ENCODE results near the gene ASTL. TPM values are rescaled to one million over a fixed set of nuclear protein-coding genes. Genes with fewer than 3 reads are reported as not detected.

The ASTL gene
- total and polyA plus RNA-seq, 2 of the 13 experiments (the other 11 are each of a cell fraction or from before 2014, with no cell fraction given) = not detected

DNA sequence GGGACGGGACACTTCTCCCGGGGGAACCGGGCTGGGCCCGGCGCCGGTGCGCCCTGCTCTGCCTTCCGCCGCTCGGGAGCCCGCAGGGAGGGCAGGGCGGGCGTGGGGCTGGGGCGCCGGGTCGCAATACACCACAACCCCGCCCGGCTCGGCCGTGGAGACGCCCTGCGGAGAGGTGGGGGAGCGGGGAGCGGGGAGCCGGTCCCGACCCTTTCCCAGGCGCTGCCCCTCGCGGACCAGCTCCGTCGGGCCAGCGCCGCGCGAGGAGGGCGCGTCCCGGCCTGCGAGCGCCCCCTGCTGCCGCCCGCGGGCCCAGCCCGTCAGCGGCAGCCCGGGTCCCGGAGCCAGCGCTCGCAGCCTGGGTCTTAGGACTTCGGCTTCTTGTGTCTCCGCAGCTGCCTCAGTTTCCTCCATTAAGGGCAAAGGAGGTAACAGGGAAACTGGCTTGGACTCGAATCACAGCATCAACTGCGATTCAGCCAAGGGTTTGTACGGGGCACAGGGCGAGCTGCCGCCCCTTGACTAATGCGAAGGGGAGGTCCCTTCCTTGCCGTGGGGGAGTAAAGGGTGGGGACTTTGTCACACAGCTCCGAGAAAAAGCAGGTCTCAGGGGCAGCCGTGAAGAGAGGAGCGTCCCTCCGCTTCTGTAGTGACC, 21.3 kb downstream of the ASTL start (continued):
- TF ChIP-seq GTF3A (CRISPR knock-in tag; conservative IDR thresholded peaks at IDR 0.05) = peak; percentile 70; the same call in 1 of the 2 replicates
- no peak for TF ChIP-seq ELF4 (CRISPR knock-in tag; IDR thresholded peaks at IDR 0.05; ENCODE audit: borderline replicate concordance)
- TF ChIP-seq XRCC5 (optimal IDR thresholded peaks at IDR 0.05; ENCODE audit: low read length) = peak; percentile 43
- TF ChIP-seq, protein P1, sequence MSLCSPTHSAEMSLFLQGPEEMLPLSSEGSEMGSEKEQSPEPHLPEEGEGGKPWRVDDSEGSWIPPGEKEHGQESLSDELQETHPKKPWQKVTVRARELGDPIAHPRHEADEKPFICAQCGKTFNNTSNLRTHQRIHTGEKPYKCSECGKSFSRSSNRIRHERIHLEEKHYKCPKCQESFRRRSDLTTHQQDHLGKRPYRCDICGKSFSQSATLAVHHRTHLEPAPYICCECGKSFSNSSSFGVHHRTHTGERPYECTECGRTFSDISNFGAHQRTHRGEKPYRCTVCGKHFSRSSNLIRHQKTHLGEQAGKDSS (CRISPR knock-in tag; IDR thresholded peaks at IDR 0.05; ENCODE audit: borderline replicate concordance, low read depth) = 0 out of 2 replicates have a peak, but pooled peaks have one; percentile 48
- TF ChIP-seq YEATS4 (CRISPR knock-in tag; IDR thresholded peaks at IDR 0.05; ENCODE audit: borderline replicate concordance) = peak; percentile 54; the same call in 1 of the 2 replicates
- TF ChIP-seq, protein P2, sequence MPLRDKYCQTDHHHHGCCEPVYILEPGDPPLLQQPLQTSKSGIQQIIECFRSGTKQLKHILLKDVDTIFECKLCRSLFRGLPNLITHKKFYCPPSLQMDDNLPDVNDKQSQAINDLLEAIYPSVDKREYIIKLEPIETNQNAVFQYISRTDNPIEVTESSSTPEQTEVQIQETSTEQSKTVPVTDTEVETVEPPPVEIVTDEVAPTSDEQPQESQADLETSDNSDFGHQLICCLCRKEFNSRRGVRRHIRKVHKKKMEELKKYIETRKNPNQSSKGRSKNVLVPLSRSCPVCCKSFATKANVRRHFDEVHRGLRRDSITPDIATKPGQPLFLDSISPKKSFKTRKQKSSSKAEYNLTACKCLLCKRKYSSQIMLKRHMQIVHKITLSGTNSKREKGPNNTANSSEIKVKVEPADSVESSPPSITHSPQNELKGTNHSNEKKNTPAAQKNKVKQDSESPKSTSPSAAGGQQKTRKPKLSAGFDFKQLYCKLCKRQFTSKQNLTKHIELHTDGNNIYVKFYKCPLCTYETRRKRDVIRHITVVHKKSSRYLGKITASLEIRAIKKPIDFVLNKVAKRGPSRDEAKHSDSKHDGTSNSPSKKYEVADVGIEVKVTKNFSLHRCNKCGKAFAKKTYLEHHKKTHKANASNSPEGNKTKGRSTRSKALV (CRISPR knock-in tag; IDR thresholded peaks at IDR 0.05) = peak; percentile 66
- TF ChIP-seq, protein P3, sequence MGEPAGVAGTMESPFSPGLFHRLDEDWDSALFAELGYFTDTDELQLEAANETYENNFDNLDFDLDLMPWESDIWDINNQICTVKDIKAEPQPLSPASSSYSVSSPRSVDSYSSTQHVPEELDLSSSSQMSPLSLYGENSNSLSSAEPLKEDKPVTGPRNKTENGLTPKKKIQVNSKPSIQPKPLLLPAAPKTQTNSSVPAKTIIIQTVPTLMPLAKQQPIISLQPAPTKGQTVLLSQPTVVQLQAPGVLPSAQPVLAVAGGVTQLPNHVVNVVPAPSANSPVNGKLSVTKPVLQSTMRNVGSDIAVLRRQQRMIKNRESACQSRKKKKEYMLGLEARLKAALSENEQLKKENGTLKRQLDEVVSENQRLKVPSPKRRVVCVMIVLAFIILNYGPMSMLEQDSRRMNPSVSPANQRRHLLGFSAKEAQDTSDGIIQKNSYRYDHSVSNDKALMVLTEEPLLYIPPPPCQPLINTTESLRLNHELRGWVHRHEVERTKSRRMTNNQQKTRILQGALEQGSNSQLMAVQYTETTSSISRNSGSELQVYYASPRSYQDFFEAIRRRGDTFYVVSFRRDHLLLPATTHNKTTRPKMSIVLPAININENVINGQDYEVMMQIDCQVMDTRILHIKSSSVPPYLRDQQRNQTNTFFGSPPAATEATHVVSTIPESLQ (CRISPR knock-in tag; conservative IDR thresholded peaks at IDR 0.05) = no peak
- TF ChIP-seq NRL (CRISPR knock-in tag; IDR thresholded peaks at IDR 0.05; ENCODE audit: borderline replicate concordance) = peak; percentile 27; the same call in 1 of the 2 replicates
- TF ChIP-seq PCBP2 (optimal IDR thresholded peaks at IDR 0.05; ENCODE audit: low read depth, low read length, poor library complexity, severe bottlenecking) = no peak
- no peak for TF ChIP-seq PRMT3 (CRISPR knock-in tag; IDR thresholded peaks at IDR 0.05; ENCODE audit: borderline replicate concordance, low read depth)
- TF ChIP-seq SNRNP70 (IDR thresholded peaks at IDR 0.05; ENCODE audit: low read depth, low read length) = no peak
- no peak for TF ChIP-seq PAF1 (CRISPR knock-in tag; IDR thresholded peaks at IDR 0.05)
- no peak for TF ChIP-seq SOX13 (IDR thresholded peaks at IDR 0.05)
- TF ChIP-seq SOX13 (CRISPR knock-in tag; conservative IDR thresholded peaks at IDR 0.05 in 1 of 2, IDR thresholded peaks at IDR 0.05 in 1 of 2) = no peak
- TF ChIP-seq ZSCAN21 (CRISPR knock-in tag; IDR thresholded peaks at IDR 0.05; ENCODE audit: borderline replicate concordance) = peak; percentile 68; the same call in 1 of the 2 replicates
- TF ChIP-seq, protein P4, sequence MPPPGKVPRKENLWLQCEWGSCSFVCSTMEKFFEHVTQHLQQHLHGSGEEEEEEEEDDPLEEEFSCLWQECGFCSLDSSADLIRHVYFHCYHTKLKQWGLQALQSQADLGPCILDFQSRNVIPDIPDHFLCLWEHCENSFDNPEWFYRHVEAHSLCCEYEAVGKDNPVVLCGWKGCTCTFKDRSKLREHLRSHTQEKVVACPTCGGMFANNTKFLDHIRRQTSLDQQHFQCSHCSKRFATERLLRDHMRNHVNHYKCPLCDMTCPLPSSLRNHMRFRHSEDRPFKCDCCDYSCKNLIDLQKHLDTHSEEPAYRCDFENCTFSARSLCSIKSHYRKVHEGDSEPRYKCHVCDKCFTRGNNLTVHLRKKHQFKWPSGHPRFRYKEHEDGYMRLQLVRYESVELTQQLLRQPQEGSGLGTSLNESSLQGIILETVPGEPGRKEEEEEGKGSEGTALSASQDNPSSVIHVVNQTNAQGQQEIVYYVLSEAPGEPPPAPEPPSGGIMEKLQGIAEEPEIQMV (CRISPR knock-in tag; IDR thresholded peaks at IDR 0.05; ENCODE audit: low read depth) = peak; percentile 85
- TF ChIP-seq ZSCAN20 (CRISPR knock-in tag; IDR thresholded peaks at IDR 0.05; ENCODE audit: borderline replicate concordance) = no peak
- peak; percentile 19; the same call in 1 of the 2 replicates for TF ChIP-seq SALL1 (CRISPR knock-in tag; IDR thresholded peaks at IDR 0.05)
- TF ChIP-seq ZNF777 (CRISPR knock-in tag; IDR thresholded peaks at IDR 0.05) = peak; percentile 99
- TF ChIP-seq, protein P5, sequence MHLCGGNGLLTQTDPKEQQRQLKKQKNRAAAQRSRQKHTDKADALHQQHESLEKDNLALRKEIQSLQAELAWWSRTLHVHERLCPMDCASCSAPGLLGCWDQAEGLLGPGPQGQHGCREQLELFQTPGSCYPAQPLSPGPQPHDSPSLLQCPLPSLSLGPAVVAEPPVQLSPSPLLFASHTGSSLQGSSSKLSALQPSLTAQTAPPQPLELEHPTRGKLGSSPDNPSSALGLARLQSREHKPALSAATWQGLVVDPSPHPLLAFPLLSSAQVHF (CRISPR knock-in tag; IDR thresholded peaks at IDR 0.05) = no peak
- no peak for TF ChIP-seq ZNF205 (CRISPR knock-in tag; IDR thresholded peaks at IDR 0.05)
- TF ChIP-seq MEIS2 (CRISPR knock-in tag; IDR thresholded peaks at IDR 0.05) = peak; percentile 63; the same call in 1 of the 2 replicates
